Measurements from ENCODE around the gene MYO5B.
A peak's percentile ranks its signal among the peaks of the same experiment; 100 is the strongest.

MYO5B gene

DNA sequence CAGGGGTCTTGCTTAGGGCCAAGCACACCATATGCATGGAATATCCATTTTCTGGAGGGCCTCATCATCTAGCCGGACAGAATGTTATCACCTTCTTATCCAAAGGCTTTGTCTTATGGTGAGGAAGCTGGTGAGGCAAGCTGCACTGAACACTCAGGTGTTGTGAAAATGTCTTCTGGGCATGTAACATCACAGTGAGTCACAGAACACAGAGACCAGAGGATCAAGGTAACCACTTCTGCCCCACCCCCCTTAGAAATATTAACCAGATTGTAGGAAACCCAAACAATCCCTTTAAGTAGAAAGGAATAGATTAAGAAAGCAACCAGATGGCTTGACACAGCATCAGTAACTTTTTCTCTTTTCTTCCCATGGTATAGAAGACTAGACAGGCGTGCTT, 51.1 kb downstream of the MYO5B start:
- peaks cover 0 to 6% of the 10 kb centered on the region in 2 donors for H3K9me3 ChIP-seq (ENCODE audit: control insufficient read depth in 1 of 2, low read length in 2 of 2)
- no peak overlapping the region for H3K27ac ChIP-seq (ENCODE audit: low read length)
- H3K4me1 ChIP-seq (ENCODE audit: control insufficient read depth in 1 of 2, insufficient read depth in 2 of 2, low read length in 2 of 2) = no peaks in the 10 kb centered on the region
- no peaks in the 10 kb centered on the region for H3K36me3 ChIP-seq (ENCODE audit: control insufficient read depth in 1 of 2, insufficient read depth in 2 of 2, low read length in 2 of 2)
- H3K4me3 ChIP-seq (ENCODE audit: low read depth in 1 of 2, low read length in 2 of 2) = no peak overlapping the region
- no peaks in the 10 kb centered on the region for H3K27me3 ChIP-seq (ENCODE audit: low read depth, low read length)

DNA sequence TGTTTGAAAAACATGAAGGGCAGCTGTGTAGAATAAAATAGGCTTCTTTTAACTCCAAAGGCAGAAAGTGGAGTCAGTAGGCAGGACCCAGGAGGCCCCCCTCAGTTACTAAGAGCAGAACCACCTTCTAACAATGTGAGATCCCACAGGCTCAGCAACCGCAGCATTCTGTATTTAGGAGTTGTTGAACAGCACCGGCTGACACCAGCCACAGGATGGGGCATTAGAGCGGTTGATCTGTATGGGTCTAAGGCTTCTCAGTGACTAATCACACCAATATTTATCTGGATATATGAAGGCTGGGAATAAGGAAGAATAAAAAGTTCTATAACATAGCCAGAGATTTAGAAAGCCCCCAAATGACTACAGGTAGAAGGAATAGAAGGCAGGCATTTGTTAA, 51.7 kb downstream of the MYO5B start:
- no peaks in the 10 kb centered on the region for H3K36me3 ChIP-seq (ENCODE audit: control insufficient read depth in 1 of 2, insufficient read depth in 2 of 2, low read length in 2 of 2)
- H3K27ac ChIP-seq (ENCODE audit: low read length) = no peak overlapping the region
- peaks cover 0 to 6% of the 10 kb centered on the region in 2 donors for H3K9me3 ChIP-seq (ENCODE audit: control insufficient read depth in 1 of 2, low read length in 2 of 2)
- H3K4me1 ChIP-seq (ENCODE audit: control insufficient read depth in 1 of 2, insufficient read depth in 2 of 2, low read length in 2 of 2) = no peaks in the 10 kb centered on the region
- no peaks in the 10 kb centered on the region for H3K27me3 ChIP-seq (ENCODE audit: low read depth, low read length)
- no peak overlapping the region for H3K4me3 ChIP-seq (ENCODE audit: low read depth in 1 of 2, low read length in 2 of 2)

DNA sequence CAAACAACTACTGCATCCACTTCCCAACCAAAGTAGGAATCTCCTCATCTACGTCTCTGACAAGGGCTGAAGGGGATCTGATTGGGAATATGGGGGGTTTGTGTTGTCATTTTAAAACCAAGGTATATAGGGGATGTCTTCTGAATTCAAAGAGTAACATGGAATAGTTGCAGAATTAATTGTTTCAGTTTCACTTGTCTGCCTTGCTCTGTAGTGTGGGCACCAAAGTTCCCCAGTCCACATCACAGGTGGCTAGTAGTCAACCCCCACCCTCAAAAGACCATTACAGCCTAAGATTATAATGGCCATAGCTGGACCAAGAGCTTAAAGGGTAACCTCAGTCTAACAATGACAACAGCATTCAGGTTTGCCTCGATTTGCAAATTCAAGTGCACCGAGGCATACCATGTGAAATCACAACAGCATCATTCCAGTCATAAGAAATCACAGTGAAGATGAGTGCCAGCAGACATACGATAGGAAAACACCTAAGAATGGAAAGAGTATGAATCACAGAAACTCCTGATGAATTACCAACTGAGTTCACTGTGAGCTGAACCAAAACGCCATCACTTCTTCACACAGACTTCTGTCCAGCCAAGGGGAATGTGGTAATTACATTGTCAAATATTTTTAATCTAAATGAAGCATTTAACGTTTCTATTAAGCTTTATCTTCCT, 52.4 kb downstream of the MYO5B start:
- no peaks in the 10 kb centered on the region for H3K36me3 ChIP-seq (ENCODE audit: control insufficient read depth in 1 of 2, insufficient read depth in 2 of 2, low read length in 2 of 2)
- no peaks in the 10 kb centered on the region for H3K27me3 ChIP-seq (ENCODE audit: low read depth, low read length)
- no peak overlapping the region for H3K4me3 ChIP-seq (ENCODE audit: low read depth in 1 of 2, low read length in 2 of 2)
- no peaks in the 10 kb centered on the region for H3K4me1 ChIP-seq (ENCODE audit: control insufficient read depth in 1 of 2, insufficient read depth in 2 of 2, low read length in 2 of 2)
- H3K27ac ChIP-seq (ENCODE audit: low read length) = no peak overlapping the region
- H3K9me3 ChIP-seq (ENCODE audit: control insufficient read depth in 1 of 2, low read length in 2 of 2) = peaks cover 0 to 4% of the 10 kb centered on the region in 2 donors

- Histone ChIP-seq H3K36me3 (ENCODE audit: control insufficient read depth in 1 of 2, insufficient read depth in 2 of 2, low read length in 2 of 2) (no peaks in the 10 kb centered on the region), H3K9me3 (ENCODE audit: control insufficient read depth in 1 of 2, low read length in 2 of 2) (no peaks in the 10 kb centered on the region), H3K4me1 (ENCODE audit: control insufficient read depth in 1 of 2, insufficient read depth in 2 of 2, low read length in 2 of 2) (no peaks in the 10 kb centered on the region), H3K27me3 (ENCODE audit: low read depth, low read length) (no peaks in the 10 kb centered on the region), H3K4me3 (ENCODE audit: low read depth in 1 of 2, low read length in 2 of 2) (no peak overlapping the region), H3K27ac (ENCODE audit: low read length) (no peak overlapping the region)
Observed at GRCh38 chr18:50138181-50139064, 56.5 kb downstream of the MYO5B start.

- Histone ChIP-seq H3K4me1 (ENCODE audit: control insufficient read depth in 1 of 2, insufficient read depth in 2 of 2, low read length in 2 of 2) (no peaks in the 10 kb centered on the region), H3K9me3 (ENCODE audit: control insufficient read depth in 1 of 2, low read length in 2 of 2) (no peaks in the 10 kb centered on the region), H3K27me3 (ENCODE audit: low read depth, low read length) (no peaks in the 10 kb centered on the region), H3K36me3 (ENCODE audit: control insufficient read depth in 1 of 2, insufficient read depth in 2 of 2, low read length in 2 of 2) (no peaks in the 10 kb centered on the region), H3K4me3 (ENCODE audit: low read depth in 1 of 2, low read length in 2 of 2) (no peak overlapping the region), H3K27ac (ENCODE audit: low read length) (no peak overlapping the region)
Observed at GRCh38 chr18:50135903-50136302, 59.0 kb downstream of the MYO5B start.

DNA sequence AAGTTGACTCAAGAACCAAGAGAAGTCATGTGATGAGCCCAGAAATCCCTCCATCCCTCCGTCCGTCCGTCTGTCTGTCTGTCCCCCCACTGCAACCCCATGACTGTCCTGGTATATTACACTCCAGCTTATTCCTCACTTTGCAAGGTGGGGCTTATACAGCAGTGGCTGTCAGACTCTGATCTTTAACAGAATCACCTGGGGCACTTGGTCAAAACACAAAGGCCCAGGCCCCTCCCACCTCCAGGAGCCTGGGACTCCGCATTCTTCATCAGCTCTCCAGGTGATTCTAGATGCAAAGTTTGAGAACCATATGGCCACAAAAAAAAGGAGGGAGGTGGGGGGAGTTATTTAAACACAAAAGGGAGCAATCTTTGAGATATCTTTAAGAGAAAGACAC, 61.4 kb downstream of the MYO5B start:
- Histone ChIP-seq H3K4me1 (ENCODE audit: control insufficient read depth in 1 of 2, insufficient read depth in 2 of 2, low read length in 2 of 2) (no peaks in the 10 kb centered on the region), H3K36me3 (ENCODE audit: control insufficient read depth in 1 of 2, insufficient read depth in 2 of 2, low read length in 2 of 2) (no peaks in the 10 kb centered on the region), H3K27ac (ENCODE audit: low read length) (no peak overlapping the region), H3K27me3 (ENCODE audit: low read depth, low read length) (no peaks in the 10 kb centered on the region), H3K4me3 (ENCODE audit: low read depth in 1 of 2, low read length in 2 of 2) (no peak overlapping the region), H3K9me3 (ENCODE audit: control insufficient read depth in 1 of 2, low read length in 2 of 2) (no peaks in the 10 kb centered on the region)

DNA sequence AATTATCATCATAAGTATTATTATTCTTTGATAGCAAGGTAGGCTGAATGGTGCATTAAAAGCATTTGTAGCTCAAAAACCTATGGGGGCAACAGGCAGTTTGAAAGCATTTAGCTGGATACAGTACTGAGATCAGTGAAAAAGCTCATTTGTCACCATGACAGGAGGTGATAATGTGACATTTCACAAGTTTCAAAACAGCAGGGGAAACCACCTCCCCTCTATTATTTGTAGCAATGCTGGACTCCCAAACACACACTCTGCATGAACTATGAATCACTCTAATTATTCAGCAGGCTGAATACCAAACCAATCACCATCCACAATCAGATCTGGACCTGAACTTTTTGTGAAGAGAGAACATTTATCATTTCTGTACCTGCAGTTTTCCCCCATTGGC, 63.4 kb downstream of the MYO5B start:
- Histone ChIP-seq H3K4me1 (ENCODE audit: control insufficient read depth in 1 of 2, insufficient read depth in 2 of 2, low read length in 2 of 2) (no peaks in the 10 kb centered on the region), H3K4me3 (ENCODE audit: low read depth in 1 of 2, low read length in 2 of 2) (no peak overlapping the region), H3K27me3 (ENCODE audit: low read depth, low read length) (no peaks in the 10 kb centered on the region), H3K27ac (ENCODE audit: low read length) (no peak overlapping the region), H3K9me3 (ENCODE audit: control insufficient read depth in 1 of 2, low read length in 2 of 2) (no peaks in the 10 kb centered on the region), H3K36me3 (ENCODE audit: control insufficient read depth in 1 of 2, insufficient read depth in 2 of 2, low read length in 2 of 2) (no peaks in the 10 kb centered on the region)

GRCh38 chr18:50128506-50129271, 66.3 kb downstream of the MYO5B start:
- H3K27ac ChIP-seq (ENCODE audit: low read length) = peak overlapping the region; percentile 43
- no peaks in the 10 kb centered on the region for H3K27me3 ChIP-seq (ENCODE audit: low read depth, low read length)
- H3K9me3 ChIP-seq (ENCODE audit: control insufficient read depth in 1 of 2, low read length in 2 of 2) = no peaks in the 10 kb centered on the region
- no peaks in the 10 kb centered on the region for H3K4me1 ChIP-seq (ENCODE audit: control insufficient read depth in 1 of 2, insufficient read depth in 2 of 2, low read length in 2 of 2)
- H3K36me3 ChIP-seq (ENCODE audit: control insufficient read depth in 1 of 2, insufficient read depth in 2 of 2, low read length in 2 of 2) = no peaks in the 10 kb centered on the region
- no peak overlapping the region for H3K4me3 ChIP-seq (ENCODE audit: low read depth in 1 of 2, low read length in 2 of 2)

GRCh38 chr18:50127516-50128210, 67.3 kb downstream of the MYO5B start:
- Histone ChIP-seq H3K27ac (ENCODE audit: low read length) (peak overlapping the region; percentile 43), H3K4me1 (ENCODE audit: control insufficient read depth in 1 of 2, insufficient read depth in 2 of 2, low read length in 2 of 2) (no peaks in the 10 kb centered on the region), H3K36me3 (ENCODE audit: control insufficient read depth in 1 of 2, insufficient read depth in 2 of 2, low read length in 2 of 2) (no peaks in the 10 kb centered on the region), H3K4me3 (ENCODE audit: low read depth in 1 of 2, low read length in 2 of 2) (no peak overlapping the region), H3K27me3 (ENCODE audit: low read depth, low read length) (no peaks in the 10 kb centered on the region), H3K9me3 (ENCODE audit: control insufficient read depth in 1 of 2, low read length in 2 of 2) (no peaks in the 10 kb centered on the region)

GRCh38 chr18:50126471-50126870, 68.5 kb downstream of the MYO5B start:
- Histone ChIP-seq H3K27me3 (ENCODE audit: low read depth, low read length) (no peaks in the 10 kb centered on the region), H3K4me1 (ENCODE audit: control insufficient read depth in 1 of 2, insufficient read depth in 2 of 2, low read length in 2 of 2) (no peaks in the 10 kb centered on the region), H3K4me3 (ENCODE audit: low read depth in 1 of 2, low read length in 2 of 2) (no peak overlapping the region), H3K36me3 (ENCODE audit: control insufficient read depth in 1 of 2, insufficient read depth in 2 of 2, low read length in 2 of 2) (no peaks in the 10 kb centered on the region), H3K9me3 (ENCODE audit: control insufficient read depth in 1 of 2, low read length in 2 of 2) (no peaks in the 10 kb centered on the region), H3K27ac (ENCODE audit: low read length) (no peak overlapping the region)

- Histone ChIP-seq H3K9me3 (ENCODE audit: control insufficient read depth in 1 of 2, low read length in 2 of 2) (no peaks in the 10 kb centered on the region), H3K27ac (ENCODE audit: low read length) (no peak overlapping the region), H3K4me1 (ENCODE audit: control insufficient read depth in 1 of 2, insufficient read depth in 2 of 2, low read length in 2 of 2) (no peaks in the 10 kb centered on the region), H3K27me3 (ENCODE audit: low read depth, low read length) (no peaks in the 10 kb centered on the region), H3K4me3 (ENCODE audit: low read depth in 1 of 2, low read length in 2 of 2) (no peak overlapping the region), H3K36me3 (ENCODE audit: control insufficient read depth in 1 of 2, insufficient read depth in 2 of 2, low read length in 2 of 2) (no peaks in the 10 kb centered on the region)
Observed at GRCh38 chr18:50125456-50125855, 69.5 kb downstream of the MYO5B start.

All from muscle layer of duodenum (tissue), 2 donors.